Neural crest cell (in vitro differentiated cells): ENCODE data around the gene MDC1. TPM values are rescaled to one million over a fixed set of nuclear protein-coding genes. Genes with fewer than 3 reads are reported as not detected.

Experiments used
- DNase-seq: peaks from one replicate; pipeline ENCODE4 v3.0.0; 2021; ENCODE audit warnings: low read depth, mixed read lengths, low spot score
- H3K27ac Mint-ChIP-seq: one replicate; pipeline ENCODE4 v1.8.0; 2021; ENCODE audit warnings: mild to moderate bottlenecking, mixed read lengths; ENCODE audit not compliant: unreplicated experiment
- H3K27me3 Mint-ChIP-seq: 2 replicates; pipeline ENCODE4 v1.8.0; 2021; ENCODE audit warnings: low read depth, mild to moderate bottlenecking, mixed read lengths
- H3K36me3 Mint-ChIP-seq: 2 replicates; pipeline ENCODE4 v1.8.0; 2021; ENCODE audit warnings: low read depth, mild to moderate bottlenecking, mixed read lengths
- H3K4me1 Mint-ChIP-seq: 2 replicates; pipeline ENCODE4 v1.8.0; 2021; ENCODE audit warnings: mixed read lengths
- H3K4me3 Mint-ChIP-seq: one replicate; pipeline ENCODE4 v1.8.0; 2021; ENCODE audit warnings: mild to moderate bottlenecking, mixed read lengths
- H3K9me3 Mint-ChIP-seq: 2 replicates; pipeline ENCODE4 v1.8.0; 2021; ENCODE audit warnings: mixed read lengths
- CTCF ChIP-seq: fragments of 200-600 bp; sonication (generic); conservative IDR thresholded peaks from 2 replicates; pipeline ENCODE4 v1.5.0; 2021; ENCODE audit warnings: antibody characterized with exemption, mild to moderate bottlenecking
- total RNA-seq: library from RNA; stranded (reverse); gene quantifications from 2 replicates; pipeline ENCODE4 v1.2.1, GENCODE V29; 2021

Gene MDC1
- total RNA-seq, 1 donor from 2014 or later: 104 TPM

- DNase-seq: no peak
- no peak overlapping the region for H3K4me3 Mint-ChIP-seq
- H3K4me1 Mint-ChIP-seq: no peaks in the 10 kb centered on the region
- no peak overlapping the region for H3K27ac Mint-ChIP-seq
- no peaks in the 10 kb centered on the region for H3K36me3 Mint-ChIP-seq
- TF ChIP-seq CTCF: no peak
- H3K27me3 Mint-ChIP-seq: no peaks in the 10 kb centered on the region
- no peaks in the 10 kb centered on the region for H3K9me3 Mint-ChIP-seq
Measured at GRCh38 chr6:30754631-30755030, 37.5 kb upstream of the MDC1 start.

GRCh38 chr6:30752157-30752927 lies 35.3 kb upstream of the MDC1 start:
- no peak for TF ChIP-seq CTCF
- Mint-ChIP-seq H3K27ac (no peak overlapping the region), H3K4me3 (no peak overlapping the region), H3K9me3 (no peaks in the 10 kb centered on the region), H3K4me1 (peaks cover 4% of the 10 kb centered on the region), H3K27me3 (no peaks in the 10 kb centered on the region), H3K36me3 (no peaks in the 10 kb centered on the region)
- DNase-seq: no peak

- H3K4me1 Mint-ChIP-seq: peaks cover 5% of the 10 kb centered on the region
- H3K9me3 Mint-ChIP-seq: no peaks in the 10 kb centered on the region
- DNase-seq: no peak
- TF ChIP-seq CTCF: no peak
- H3K27me3 Mint-ChIP-seq: no peaks in the 10 kb centered on the region
- no peak overlapping the region for H3K4me3 Mint-ChIP-seq
- H3K36me3 Mint-ChIP-seq: no peaks in the 10 kb centered on the region
- no peak overlapping the region for H3K27ac Mint-ChIP-seq
Measured at GRCh38 chr6:30750379-30750668, 33.2 kb upstream of the MDC1 start.

GRCh38 chr6:30749554-30750378 lies 32.7 kb upstream of the MDC1 start:
- H3K4me3 Mint-ChIP-seq: no peak overlapping the region

More at GRCh38 chr6:30749554-30750378, 32.7 kb upstream of the MDC1 start:
- no peak for DNase-seq
- Mint-ChIP-seq H3K36me3 (no peaks in the 10 kb centered on the region), H3K9me3 (no peaks in the 10 kb centered on the region), H3K4me1 (peaks cover 10% of the 10 kb centered on the region), H3K27ac (no peak overlapping the region), H3K27me3 (no peaks in the 10 kb centered on the region)
- TF ChIP-seq CTCF: no peak
